Adipocyte (in vitro differentiated cells): Measurements from ENCODE around the gene MBNL2.

Source experiments
- DNase-seq: peaks from one replicate; pipeline ENCODE4 v3.0.0-alpha.2; 2015; ENCODE audit warnings: low read depth
- H3K27me3 ChIP-seq: replicated peaks from 2 replicates; pipeline ENCODE4 v1.7.0; 2013; ENCODE audit warnings: mild to moderate bottlenecking, low read length, moderate library complexity; ENCODE audit not compliant: control insufficient read depth, insufficient read depth
- H3K36me3 ChIP-seq: 2 replicates; pipeline ENCODE4 v1.7.0; 2013; ENCODE audit warnings: low read length, mild to moderate bottlenecking, moderate library complexity; ENCODE audit not compliant: control insufficient read depth, insufficient read depth, severe bottlenecking
- H3K4me1 ChIP-seq: 2 replicates; pipeline ENCODE4 v1.7.0; 2013; ENCODE audit warnings: mild to moderate bottlenecking, low read length, moderate library complexity; ENCODE audit not compliant: control insufficient read depth, insufficient read depth
- H3K4me3 ChIP-seq: 2 replicates; pipeline ENCODE4 v1.7.0; 2013; ENCODE audit warnings: mild to moderate bottlenecking, low read length, moderate library complexity
- H3K9ac ChIP-seq: 2 replicates; pipeline ENCODE4 v1.7.0; 2013; ENCODE audit warnings: mild to moderate bottlenecking, low read length, moderate library complexity
- H3K9me3 ChIP-seq: 2 replicates; pipeline ENCODE4 v1.7.0; 2013; ENCODE audit warnings: mild to moderate bottlenecking, low read length, moderate library complexity; ENCODE audit not compliant: control insufficient read depth

MBNL2 gene

DNA sequence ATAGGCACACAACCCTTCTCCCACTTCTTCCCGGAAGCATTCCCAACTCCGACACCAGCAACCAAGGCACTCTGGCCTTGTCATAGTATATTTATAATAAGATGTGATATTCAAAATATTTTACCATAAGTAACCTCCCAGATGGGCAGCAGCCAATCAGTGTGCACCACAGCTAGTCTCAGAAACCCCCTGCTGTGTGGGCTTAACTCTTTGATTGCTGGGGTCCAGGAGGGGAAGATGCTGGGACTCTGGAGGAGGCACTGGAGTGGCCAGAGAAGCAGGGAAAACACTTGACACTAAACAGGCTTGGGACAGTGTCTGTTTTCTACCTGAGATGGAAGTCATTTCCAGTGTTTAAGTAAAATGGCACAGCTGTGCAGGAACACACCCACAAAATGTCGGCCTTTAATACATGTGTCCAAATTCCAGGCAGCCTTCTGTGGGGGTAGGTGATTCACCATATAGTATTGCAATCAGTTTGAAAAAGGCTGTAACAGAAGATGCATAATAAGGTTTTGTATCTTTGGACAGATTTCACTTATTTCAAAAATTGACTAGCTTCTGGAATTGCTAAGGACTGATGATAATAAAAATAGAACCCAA lies 100.7 kb downstream of the MBNL2 start:
- H3K4me3 ChIP-seq: no peak overlapping the region
- H3K27me3 ChIP-seq: no peaks in the 10 kb centered on the region
- peaks cover 24% of the 10 kb centered on the region for H3K4me1 ChIP-seq
- H3K9me3 ChIP-seq: no peaks in the 10 kb centered on the region
- no peak overlapping the region for H3K9ac ChIP-seq
- peak; percentile 42 for DNase-seq
- no peaks in the 10 kb centered on the region for H3K36me3 ChIP-seq

- Histone ChIP-seq H3K9ac (no peak overlapping the region), H3K4me3 (no peak overlapping the region), H3K36me3 (no peaks in the 10 kb centered on the region)
Observed at GRCh38 chr13:97324115-97324514, 102.0 kb downstream of the MBNL2 start.

DNA sequence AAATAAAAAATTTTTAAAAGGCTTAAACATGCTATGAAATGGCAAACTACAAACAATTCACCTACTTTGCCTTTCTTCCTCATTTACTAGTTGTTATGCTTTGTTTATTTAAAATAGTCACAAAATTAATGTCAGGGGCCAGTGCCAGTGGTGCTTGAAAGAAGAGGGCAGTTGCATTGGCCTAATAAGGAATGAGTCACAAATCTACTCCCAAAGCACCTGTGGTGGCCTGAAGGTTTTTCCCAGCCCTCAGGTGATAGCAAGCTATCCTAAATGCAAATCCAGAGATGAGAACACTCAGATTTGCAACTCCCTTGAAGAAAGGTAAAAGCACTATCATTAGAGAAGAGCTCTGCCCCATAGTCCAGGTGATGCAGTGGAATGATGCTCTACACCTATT lies 103.6 kb downstream of the MBNL2 start:
- Histone ChIP-seq H3K36me3 (peaks cover 3% of the 10 kb centered on the region), H3K9me3 (no peaks in the 10 kb centered on the region), H3K9ac (no peak overlapping the region), H3K4me1 (peaks cover 36% of the 10 kb centered on the region), H3K27me3 (no peaks in the 10 kb centered on the region), H3K4me3 (no peak overlapping the region)
- no peak for DNase-seq

More at GRCh38 chr13:97324115-97324514, 102.0 kb downstream of the MBNL2 start:
- no peaks in the 10 kb centered on the region for H3K9me3 ChIP-seq
- peaks cover 33% of the 10 kb centered on the region for H3K4me1 ChIP-seq
- no peaks in the 10 kb centered on the region for H3K27me3 ChIP-seq
- no peak for DNase-seq

DNA sequence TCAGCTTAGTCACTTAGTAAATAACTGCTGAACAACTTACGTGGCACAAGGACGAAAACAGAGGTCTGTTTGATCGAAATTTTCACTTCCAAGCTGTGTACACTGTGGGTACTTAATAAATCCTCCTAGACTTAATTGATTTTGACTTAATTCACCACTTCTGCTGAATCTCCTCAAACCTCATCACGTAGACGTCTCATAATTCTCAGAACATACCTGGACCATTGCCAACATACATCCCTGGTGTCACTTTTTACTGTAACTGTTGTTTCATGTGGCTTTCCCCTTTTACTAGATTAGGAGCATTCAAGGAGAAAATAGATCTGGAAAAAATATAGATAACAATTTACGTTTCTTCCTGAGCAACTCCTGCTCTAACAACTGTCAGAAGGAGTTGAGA lies 105.0 kb downstream of the MBNL2 start:
- no peak for DNase-seq

DNA sequence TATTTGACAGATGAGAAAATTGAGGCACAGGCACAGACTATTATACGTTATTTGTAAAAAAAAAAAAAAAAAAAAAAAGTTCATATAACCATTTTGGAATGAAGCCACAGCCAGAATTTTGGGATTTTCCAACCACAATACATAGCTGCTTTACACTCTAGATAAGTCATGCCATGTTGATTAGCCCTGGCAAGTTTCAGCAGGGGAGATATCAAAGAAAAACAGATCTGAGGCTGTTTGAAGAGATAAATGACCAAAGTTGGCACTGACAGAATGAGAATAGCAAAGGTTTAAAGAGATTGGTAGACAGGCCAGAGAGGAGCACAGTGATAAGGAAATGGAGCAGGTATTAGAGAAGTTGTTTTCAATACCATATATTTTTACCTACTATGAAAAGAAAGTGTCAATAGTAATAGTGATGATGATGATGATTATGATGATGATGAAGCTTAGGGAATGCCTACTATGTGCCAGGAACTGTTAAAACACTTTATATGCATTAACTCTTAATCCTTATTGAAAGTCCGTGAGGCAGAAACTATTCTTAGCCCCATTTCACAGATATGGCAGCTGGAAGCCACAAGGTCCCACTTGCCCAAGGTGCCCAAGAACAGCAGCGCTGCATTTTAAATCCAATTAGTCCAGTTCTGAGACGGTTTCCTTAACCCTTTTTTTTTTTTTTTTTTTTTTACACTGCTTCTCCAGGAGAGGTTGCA lies 105.5 kb downstream of the MBNL2 start:
- Histone ChIP-seq H3K36me3 (peaks cover 3% of the 10 kb centered on the region), H3K9ac (peak overlapping the region; percentile 32), H3K4me1 (peaks cover 36% of the 10 kb centered on the region), H3K27me3 (no peaks in the 10 kb centered on the region), H3K9me3 (no peaks in the 10 kb centered on the region), H3K4me3 (peak overlapping the region; percentile 25)
- DNase-seq: no peak

More for the DNA sequence above, 105.0 kb downstream of the MBNL2 start:
- Histone ChIP-seq H3K36me3 (peaks cover 3% of the 10 kb centered on the region), H3K4me1 (peaks cover 36% of the 10 kb centered on the region), H3K27me3 (no peaks in the 10 kb centered on the region), H3K4me3 (no peak overlapping the region), H3K9ac (no peak overlapping the region), H3K9me3 (no peaks in the 10 kb centered on the region)

DNA sequence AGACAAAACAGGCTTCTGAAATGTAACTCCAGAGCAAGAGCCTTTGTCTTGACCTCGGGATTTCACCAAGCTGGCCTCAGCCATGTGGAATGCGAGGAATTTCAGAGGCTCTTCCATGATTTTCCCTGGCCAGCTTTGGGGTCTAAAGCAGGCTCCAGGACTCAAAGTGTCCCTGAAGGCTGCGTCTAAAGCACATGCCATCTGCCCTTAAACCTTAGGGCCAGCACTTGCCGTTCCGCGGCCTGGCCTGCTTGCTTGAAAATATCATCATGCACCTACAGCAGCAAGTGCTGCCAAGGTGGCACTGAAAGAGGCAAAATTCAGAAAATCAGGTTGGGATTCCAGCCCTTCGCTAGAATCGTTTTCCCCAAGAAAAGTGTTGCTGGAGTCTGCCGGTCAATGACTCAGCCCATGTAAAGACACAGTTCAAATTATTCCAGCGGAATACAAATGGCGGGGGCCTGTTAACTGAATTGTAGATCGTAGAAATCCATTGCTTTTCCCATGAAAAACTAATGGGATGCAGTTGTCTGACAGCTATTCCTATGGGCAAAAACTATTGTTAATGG lies 106.2 kb downstream of the MBNL2 start:
- H3K4me3 ChIP-seq: no peak overlapping the region
- peak overlapping the region; percentile 32 for H3K9ac ChIP-seq
- H3K36me3 ChIP-seq: peaks cover 3% of the 10 kb centered on the region
- DNase-seq: peak; percentile 70
- peaks cover 34% of the 10 kb centered on the region for H3K4me1 ChIP-seq
- H3K9me3 ChIP-seq: no peaks in the 10 kb centered on the region
- H3K27me3 ChIP-seq: no peaks in the 10 kb centered on the region

DNA sequence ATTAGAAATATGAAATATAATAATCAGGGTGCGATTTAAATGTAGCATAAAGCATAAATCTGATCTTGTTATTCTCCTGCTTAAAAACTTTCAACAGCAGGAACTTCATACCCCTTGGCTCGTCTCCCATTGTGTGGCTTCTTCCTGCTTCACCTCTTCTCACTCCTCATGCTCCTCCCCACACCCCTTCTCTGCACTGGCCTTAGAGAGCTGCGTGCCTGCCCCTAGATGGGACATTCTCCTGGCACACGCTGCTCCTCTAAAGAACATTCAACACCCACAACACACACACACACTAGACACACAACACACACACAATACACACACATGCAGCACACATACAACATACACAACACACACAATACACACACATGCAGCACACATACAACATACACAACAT lies 107.2 kb downstream of the MBNL2 start:
- Histone ChIP-seq H3K4me1 (peaks cover 31% of the 10 kb centered on the region), H3K4me3 (no peak overlapping the region), H3K9ac (no peak overlapping the region), H3K9me3 (no peaks in the 10 kb centered on the region), H3K36me3 (peaks cover 5% of the 10 kb centered on the region), H3K27me3 (no peaks in the 10 kb centered on the region)
- DNase-seq: no peak

DNA sequence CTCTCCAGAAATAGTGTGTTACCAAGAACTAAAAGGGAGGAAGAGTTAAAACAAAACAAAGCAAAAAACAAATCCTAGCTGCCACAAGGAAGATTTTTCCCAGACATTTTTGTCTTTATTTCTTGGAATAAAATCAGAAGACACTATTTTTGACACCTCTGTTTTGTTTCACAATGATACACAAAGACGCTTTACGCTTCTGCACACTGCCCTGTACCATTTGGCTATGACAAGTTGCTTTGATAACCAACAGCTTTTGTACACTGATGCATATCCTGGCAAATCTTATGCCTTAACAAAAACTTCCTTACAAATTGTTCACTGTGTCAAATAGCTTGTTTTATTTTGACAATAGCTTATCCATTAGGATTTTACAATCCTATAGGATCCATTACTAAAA lies 108.3 kb downstream of the MBNL2 start:
- no peak overlapping the region for H3K4me3 ChIP-seq
- H3K36me3 ChIP-seq: peaks cover 12% of the 10 kb centered on the region
- H3K9ac ChIP-seq: no peak overlapping the region
- DNase-seq: no peak
- H3K4me1 ChIP-seq: peaks cover 42% of the 10 kb centered on the region
- H3K27me3 ChIP-seq: no peaks in the 10 kb centered on the region
- H3K9me3 ChIP-seq: no peaks in the 10 kb centered on the region

DNA sequence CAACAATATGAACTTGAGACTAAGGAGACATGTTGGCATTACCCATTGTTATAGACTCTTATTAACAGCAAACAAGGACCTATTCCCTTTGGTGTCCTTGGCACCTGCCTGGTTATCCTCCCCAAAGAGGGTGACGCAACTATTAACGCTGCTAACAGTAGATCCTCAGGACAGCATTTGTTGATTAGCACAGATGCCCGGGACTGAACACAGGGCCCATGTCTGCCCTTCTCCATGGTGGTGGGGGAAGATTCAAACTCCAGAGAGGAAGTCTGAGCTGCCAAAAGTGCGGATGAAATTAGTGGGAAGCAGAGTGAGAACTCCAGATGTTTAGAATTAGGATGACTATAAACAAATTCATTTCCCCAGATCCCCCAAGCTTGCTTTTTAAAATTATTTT lies 110.6 kb downstream of the MBNL2 start:
- peaks cover 40% of the 10 kb centered on the region for H3K4me1 ChIP-seq
- peaks cover 35% of the 10 kb centered on the region for H3K36me3 ChIP-seq
- no peak for DNase-seq
- H3K9me3 ChIP-seq: no peaks in the 10 kb centered on the region
- no peak overlapping the region for H3K4me3 ChIP-seq
- no peaks in the 10 kb centered on the region for H3K27me3 ChIP-seq
- H3K9ac ChIP-seq: no peak overlapping the region

- no peak overlapping the region for H3K4me3 ChIP-seq
- DNase-seq: no peak
- no peak overlapping the region for H3K9ac ChIP-seq
- peaks cover 28% of the 10 kb centered on the region for H3K4me1 ChIP-seq
- H3K36me3 ChIP-seq: peaks cover 46% of the 10 kb centered on the region
- H3K27me3 ChIP-seq: no peaks in the 10 kb centered on the region
- H3K9me3 ChIP-seq: no peaks in the 10 kb centered on the region
Observed at GRCh38 chr13:97333983-97334382, 111.8 kb downstream of the MBNL2 start.

- DNase-seq: no peak
- peaks cover 46% of the 10 kb centered on the region for H3K36me3 ChIP-seq
- no peak overlapping the region for H3K9ac ChIP-seq
- no peak overlapping the region for H3K4me3 ChIP-seq
- peaks cover 28% of the 10 kb centered on the region for H3K4me1 ChIP-seq
- H3K27me3 ChIP-seq: no peaks in the 10 kb centered on the region
- H3K9me3 ChIP-seq: no peaks in the 10 kb centered on the region
Observed at GRCh38 chr13:97334690-97335089, 112.6 kb downstream of the MBNL2 start.
